Neutrophil (primary cell): ENCODE results near the gene TSTD1.

Source experiments
- H3K27ac ChIP-seq: fragments of 200-600 bp; sonication (generic); 2 replicates; pipeline ENCODE4 v1.5.1; 2016; ENCODE audit warnings: mild to moderate bottlenecking, moderate library complexity
- H3K27me3 ChIP-seq: fragments of 200-600 bp; sonication (generic); 2 replicates; pipeline ENCODE4 v1.6.0; 2016; ENCODE audit warnings: mild to moderate bottlenecking
- H3K36me3 ChIP-seq: fragments of 200-600 bp; sonication (generic); 2 replicates; pipeline ENCODE4 v1.5.1; 2017
- H3K4me1 ChIP-seq, 2 experiments: fragments of 200-600 bp in 1 of 2; sonication (generic) in 1 of 2; 1 replicate in 1 of 2; 2 replicates in 1 of 2; pipeline versions ENCODE4 v1.5.1 to v1.6.1; 2013 to 2016; ENCODE audit warnings: low read depth in 1 of 2, low read length in 1 of 2, mild to moderate bottlenecking in 1 of 2, moderate library complexity in 1 of 2; ENCODE audit not compliant: control insufficient read depth in 1 of 2, insufficient read depth in 1 of 2
- H3K4me3 ChIP-seq, 2 experiments: fragments of 200-600 bp in 1 of 2; sonication (generic) in 1 of 2; 1 replicate in 1 of 2; 2 replicates in 1 of 2; pipeline ENCODE4 v1.5.1; 2013 to 2016; ENCODE audit warnings: low read depth in 1 of 2, low read length in 1 of 2, mild to moderate bottlenecking in 1 of 2, moderate library complexity in 1 of 2
- H3K9me3 ChIP-seq: fragments of 200-600 bp; sonication (generic); 2 replicates; pipeline ENCODE4 v1.5.1; 2016
- TF ChIP-seq, protein P1 (sequence below): fragments of 200-600 bp; sonication (generic); IDR thresholded peaks from 2 replicates; pipeline ENCODE4 v1.5.1; 2016; ENCODE audit warnings: antibody characterized with exemption

The TSTD1 gene

DNA sequence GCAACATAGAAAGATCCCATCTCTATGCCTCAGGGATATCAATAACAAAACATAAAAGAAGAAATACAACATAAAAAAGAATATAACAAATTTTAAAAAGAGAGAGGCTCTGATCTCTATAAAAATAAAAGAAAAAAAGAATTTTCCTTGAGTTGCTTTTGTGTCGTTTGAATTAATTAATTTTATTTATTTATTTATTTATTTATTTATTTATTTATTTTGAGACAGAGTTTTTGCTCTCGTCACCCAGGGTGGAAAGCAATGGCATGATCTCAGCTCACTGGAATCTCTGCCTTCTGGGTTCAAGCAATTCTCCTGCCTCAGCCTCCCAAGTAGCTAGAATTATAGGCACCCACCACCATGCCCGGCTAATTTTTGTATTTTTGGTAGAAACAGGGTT is 26.3 kb downstream of the TSTD1 start:
- H3K4me3 ChIP-seq: peak overlapping the region in 1 of 2 experiments; percentile 64
- peak overlapping the region; percentile 97 for H3K27ac ChIP-seq
- H3K9me3 ChIP-seq: no peaks in the 10 kb centered on the region
- H3K36me3 ChIP-seq: no peaks in the 10 kb centered on the region
- H3K4me1 ChIP-seq: peaks cover 61 to 69% of the 10 kb centered on the region in 2 experiments
- TF ChIP-seq, protein P1, sequence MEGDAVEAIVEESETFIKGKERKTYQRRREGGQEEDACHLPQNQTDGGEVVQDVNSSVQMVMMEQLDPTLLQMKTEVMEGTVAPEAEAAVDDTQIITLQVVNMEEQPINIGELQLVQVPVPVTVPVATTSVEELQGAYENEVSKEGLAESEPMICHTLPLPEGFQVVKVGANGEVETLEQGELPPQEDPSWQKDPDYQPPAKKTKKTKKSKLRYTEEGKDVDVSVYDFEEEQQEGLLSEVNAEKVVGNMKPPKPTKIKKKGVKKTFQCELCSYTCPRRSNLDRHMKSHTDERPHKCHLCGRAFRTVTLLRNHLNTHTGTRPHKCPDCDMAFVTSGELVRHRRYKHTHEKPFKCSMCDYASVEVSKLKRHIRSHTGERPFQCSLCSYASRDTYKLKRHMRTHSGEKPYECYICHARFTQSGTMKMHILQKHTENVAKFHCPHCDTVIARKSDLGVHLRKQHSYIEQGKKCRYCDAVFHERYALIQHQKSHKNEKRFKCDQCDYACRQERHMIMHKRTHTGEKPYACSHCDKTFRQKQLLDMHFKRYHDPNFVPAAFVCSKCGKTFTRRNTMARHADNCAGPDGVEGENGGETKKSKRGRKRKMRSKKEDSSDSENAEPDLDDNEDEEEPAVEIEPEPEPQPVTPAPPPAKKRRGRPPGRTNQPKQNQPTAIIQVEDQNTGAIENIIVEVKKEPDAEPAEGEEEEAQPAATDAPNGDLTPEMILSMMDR: no peak
- H3K27me3 ChIP-seq: no peaks in the 10 kb centered on the region

- Histone ChIP-seq H3K36me3 (peaks cover 8% of the 10 kb centered on the region), H3K27ac (no peak overlapping the region), H3K27me3 (no peaks in the 10 kb centered on the region), H3K4me1 (peaks cover 44 to 46% of the 10 kb centered on the region in 2 experiments), H3K4me3 (no peak overlapping the region), H3K9me3 (no peaks in the 10 kb centered on the region)
- TF ChIP-seq, protein P1: no peak
These were observed 29.1 kb downstream of the TSTD1 start for GRCh38 chr1:161009602-161010211.

DNA sequence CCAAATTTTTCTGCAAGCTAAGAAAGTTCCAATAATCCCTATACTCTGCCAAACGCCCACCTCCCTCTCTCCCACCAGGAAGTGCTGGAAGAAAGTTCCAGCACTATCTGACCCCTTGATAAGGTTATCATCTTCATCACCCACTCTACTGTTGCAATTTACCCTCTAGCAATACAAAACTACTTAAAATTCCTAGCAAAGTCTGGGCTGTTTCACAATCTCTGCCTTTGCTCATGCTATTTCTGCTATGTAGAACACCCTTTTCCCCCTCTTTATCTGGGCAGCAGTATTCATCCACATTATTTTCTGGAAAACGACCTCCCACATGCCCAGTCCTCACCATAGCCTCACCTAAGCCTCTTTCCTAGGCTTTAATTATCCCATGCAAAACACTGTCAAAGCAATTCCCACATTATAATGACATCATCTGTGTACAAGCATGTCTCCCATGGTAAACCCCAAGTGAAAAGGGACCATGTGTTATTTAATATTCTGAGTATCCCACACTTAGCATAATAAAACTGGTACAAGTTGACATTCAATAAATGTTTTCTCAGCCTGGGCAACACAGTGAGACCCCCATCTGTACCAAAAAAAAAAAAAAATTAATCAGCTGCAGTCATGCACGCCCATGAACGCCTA is 29.8 kb downstream of the TSTD1 start:
- H3K4me3 ChIP-seq: no peak overlapping the region
- peaks cover 37 to 39% of the 10 kb centered on the region in 2 experiments for H3K4me1 ChIP-seq
- peaks cover 8% of the 10 kb centered on the region for H3K36me3 ChIP-seq
- no peaks in the 10 kb centered on the region for H3K9me3 ChIP-seq
- TF ChIP-seq, protein P1: no peak
- peak overlapping the region; percentile 5 for H3K27ac ChIP-seq
- H3K27me3 ChIP-seq: no peaks in the 10 kb centered on the region

- peaks cover 21 to 22% of the 10 kb centered on the region in 2 experiments for H3K4me1 ChIP-seq
- no peaks in the 10 kb centered on the region for H3K9me3 ChIP-seq
- no peaks in the 10 kb centered on the region for H3K27me3 ChIP-seq
- TF ChIP-seq, protein P1: no peak
- H3K36me3 ChIP-seq: peaks cover 8% of the 10 kb centered on the region
- peak overlapping the region; percentile 26 for H3K27ac ChIP-seq
- no peak overlapping the region for H3K4me3 ChIP-seq
These were observed 31.4 kb downstream of the TSTD1 start for GRCh38 chr1:161007369-161007768.

GRCh38 chr1:161006563-161006962 is 32.2 kb downstream of the TSTD1 start:
- Histone ChIP-seq H3K27me3 (no peaks in the 10 kb centered on the region), H3K4me3 (no peak overlapping the region), H3K36me3 (peaks cover 11% of the 10 kb centered on the region), H3K9me3 (no peaks in the 10 kb centered on the region), H3K27ac (no peak overlapping the region), H3K4me1 (peaks cover 12 to 14% of the 10 kb centered on the region in 2 experiments)
- TF ChIP-seq, protein P1: no peak
